Measurements from ENCODE around the gene KRTAP10-10. TPM values are rescaled to one million over a fixed set of nuclear protein-coding genes. Genes with fewer than 3 reads are reported as not detected.

The KRTAP10-10 gene
- total and polyA plus RNA-seq, 10 donors: not detected

DNA sequence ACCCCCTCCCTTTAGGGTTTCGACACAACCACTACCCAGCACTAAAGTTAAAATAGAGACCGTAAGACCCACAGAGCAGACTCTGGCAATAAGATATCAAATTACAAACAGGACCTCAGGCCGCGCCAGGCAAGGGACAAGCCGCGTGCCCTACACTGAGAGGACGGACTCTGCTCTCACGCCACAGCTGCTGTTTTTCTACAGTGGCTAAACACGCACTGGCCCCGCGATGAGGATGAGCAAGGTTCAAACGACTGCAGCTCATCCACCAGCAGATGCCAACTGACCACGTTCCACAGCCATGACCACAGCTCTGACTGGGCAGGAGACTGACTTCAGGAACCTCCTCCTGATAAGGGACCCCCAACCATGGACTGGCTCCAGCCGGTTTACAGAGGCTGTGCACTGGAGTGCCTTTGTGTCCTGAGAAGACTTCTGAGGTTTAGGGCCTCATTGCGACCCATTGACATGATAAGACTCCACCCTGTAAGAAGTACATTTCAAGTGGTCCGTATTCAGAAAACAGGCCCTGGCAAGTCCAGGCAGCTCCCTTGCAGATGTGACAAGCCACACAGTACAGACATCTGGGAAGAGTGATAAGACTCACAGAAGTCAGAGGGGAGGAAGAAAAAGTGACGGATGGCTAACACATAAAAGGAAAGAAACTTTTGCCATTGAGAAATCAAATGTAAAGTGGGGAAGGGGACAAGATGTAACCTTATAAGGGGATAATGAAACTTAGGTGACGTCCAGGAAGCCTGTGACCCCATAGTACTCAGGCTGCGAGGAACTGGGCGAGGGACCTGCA, 43.4 kb upstream of the KRTAP10-10 start:
- H3K36me3 ChIP-seq: no peaks in the 10 kb centered on the region
- WGBS, 5 donors: 63 to 78% (median 72%) methylated on average over 20 of the region's 20 CpGs
- no peak overlapping the region for H3K27ac ChIP-seq
- intact Hi-C loops (cut with DNase I; ENCODE audit: low total_unique reads): no loop called here
- peaks cover 0 to 9% (median 0%) of the 10 kb centered on the region in 8 donors for H3K9me3 ChIP-seq
- TF ChIP-seq, protein P1, sequence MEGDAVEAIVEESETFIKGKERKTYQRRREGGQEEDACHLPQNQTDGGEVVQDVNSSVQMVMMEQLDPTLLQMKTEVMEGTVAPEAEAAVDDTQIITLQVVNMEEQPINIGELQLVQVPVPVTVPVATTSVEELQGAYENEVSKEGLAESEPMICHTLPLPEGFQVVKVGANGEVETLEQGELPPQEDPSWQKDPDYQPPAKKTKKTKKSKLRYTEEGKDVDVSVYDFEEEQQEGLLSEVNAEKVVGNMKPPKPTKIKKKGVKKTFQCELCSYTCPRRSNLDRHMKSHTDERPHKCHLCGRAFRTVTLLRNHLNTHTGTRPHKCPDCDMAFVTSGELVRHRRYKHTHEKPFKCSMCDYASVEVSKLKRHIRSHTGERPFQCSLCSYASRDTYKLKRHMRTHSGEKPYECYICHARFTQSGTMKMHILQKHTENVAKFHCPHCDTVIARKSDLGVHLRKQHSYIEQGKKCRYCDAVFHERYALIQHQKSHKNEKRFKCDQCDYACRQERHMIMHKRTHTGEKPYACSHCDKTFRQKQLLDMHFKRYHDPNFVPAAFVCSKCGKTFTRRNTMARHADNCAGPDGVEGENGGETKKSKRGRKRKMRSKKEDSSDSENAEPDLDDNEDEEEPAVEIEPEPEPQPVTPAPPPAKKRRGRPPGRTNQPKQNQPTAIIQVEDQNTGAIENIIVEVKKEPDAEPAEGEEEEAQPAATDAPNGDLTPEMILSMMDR (IDR thresholded peaks at IDR 0.05 in 8 of 11, conservative IDR thresholded peaks at IDR 0.05 in 3 of 11): no peak
- TF ChIP-seq POLR2AphosphoS5 (IDR thresholded peaks at IDR 0.05) (no peak), POLR2A (IDR thresholded peaks at IDR 0.05) (no peak)
- no peak overlapping the region for H3K4me3 ChIP-seq
- no peaks in the 10 kb centered on the region for H3K4me1 ChIP-seq
- DNase-seq: no peak
- peaks cover 0 to 43% (median 12%) of the 10 kb centered on the region in 7 donors for H3K27me3 ChIP-seq (replicated peaks in 1 of 7)

DNA sequence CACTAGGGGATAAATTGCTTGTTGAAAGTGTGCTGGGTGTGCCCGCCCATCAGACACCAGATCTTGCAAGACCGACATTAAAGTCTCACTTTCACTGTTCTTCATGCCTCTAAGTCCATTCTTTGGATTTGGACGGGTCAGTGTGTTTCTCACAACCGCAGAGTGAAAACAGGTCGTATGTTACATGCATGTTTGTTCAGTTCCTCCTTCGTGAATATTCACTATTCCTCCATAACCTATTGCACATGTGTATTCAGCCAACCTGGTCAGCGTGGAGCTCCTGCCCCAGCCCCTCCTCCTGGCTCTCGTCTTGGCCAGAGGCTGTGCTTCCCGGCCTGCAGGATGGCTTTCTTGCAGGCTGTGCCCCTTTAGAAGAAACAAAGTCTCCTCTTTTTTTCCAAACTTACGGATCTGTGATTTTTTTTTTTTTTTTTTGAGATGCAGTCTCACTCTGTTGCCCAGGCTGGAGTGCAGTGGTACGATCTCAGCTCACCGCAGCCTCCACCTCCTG, 42.7 kb upstream of the KRTAP10-10 start:
- Histone ChIP-seq H3K4me1 (no peaks in the 10 kb centered on the region), H3K27ac (no peak overlapping the region), H3K27me3 (replicated peaks in 1 of 7) (peaks cover 0 to 42% (median 11%) of the 10 kb centered on the region in 7 donors), H3K9me3 (peaks cover 0 to 11% (median 0%) of the 10 kb centered on the region in 8 donors), H3K4me3 (no peak overlapping the region), H3K36me3 (no peaks in the 10 kb centered on the region)
- intact Hi-C loops (cut with DNase I; ENCODE audit: low total_unique reads): no loop called here
- no peak for DNase-seq
- TF ChIP-seq POLR2AphosphoS5 (IDR thresholded peaks at IDR 0.05) (no peak), POLR2A (IDR thresholded peaks at IDR 0.05) (no peak)
- TF ChIP-seq, protein P1 (IDR thresholded peaks at IDR 0.05 in 8 of 11, conservative IDR thresholded peaks at IDR 0.05 in 3 of 11): no peak
- WGBS, 5 donors: 78 to 85% (median 83%) methylated on average over 12 of the region's 12 CpGs

GRCh38 chr21:44595524-44595923, 41.6 kb upstream of the KRTAP10-10 start:
- intact Hi-C loops (cut with DNase I; ENCODE audit: low total_unique reads): no loop called here
- H3K4me1 ChIP-seq: no peaks in the 10 kb centered on the region
- TF ChIP-seq, protein P1 (IDR thresholded peaks at IDR 0.05 in 8 of 11, conservative IDR thresholded peaks at IDR 0.05 in 3 of 11): no peak
- 78 to 91% (median 86%) methylated on average over 6 of the region's 6 CpGs for WGBS, 5 donors
- H3K36me3 ChIP-seq: no peaks in the 10 kb centered on the region
- no peak for DNase-seq
- H3K9me3 ChIP-seq: peaks cover 0 to 11% (median 0%) of the 10 kb centered on the region in 8 donors
- H3K4me3 ChIP-seq: no peak overlapping the region
- H3K27me3 ChIP-seq (replicated peaks in 1 of 7): peaks cover 0 to 39% (median under 1%) of the 10 kb centered on the region in 7 donors
- H3K27ac ChIP-seq: no peak overlapping the region

- H3K4me1 ChIP-seq: no peaks in the 10 kb centered on the region
- DNase-seq: no peak
- no peaks in the 10 kb centered on the region for H3K36me3 ChIP-seq
- TF ChIP-seq POLR2A (IDR thresholded peaks at IDR 0.05): no peak
- no peak for TF ChIP-seq POLR2AphosphoS5 (IDR thresholded peaks at IDR 0.05)
- TF ChIP-seq, protein P1 (IDR thresholded peaks at IDR 0.05 in 8 of 11, conservative IDR thresholded peaks at IDR 0.05 in 3 of 11): no peak
- intact Hi-C loops (cut with DNase I; ENCODE audit: low total_unique reads): no loop called here
- no peak overlapping the region for H3K4me3 ChIP-seq
- peaks cover 0 to 11% (median 0%) of the 10 kb centered on the region in 8 donors for H3K9me3 ChIP-seq
- no peak overlapping the region for H3K27ac ChIP-seq
- H3K27me3 ChIP-seq (replicated peaks in 1 of 7): peaks cover 0 to 35% (median 3%) of the 10 kb centered on the region in 7 donors
- 57 to 84% (median 82%) methylated on average over 9 of the region's 9 CpGs for WGBS, 5 donors
Observed at GRCh38 chr21:44596068-44596725, 41.0 kb upstream of the KRTAP10-10 start.
